Measurements from ENCODE around the gene DBT.

GRCh38 chr1:100250807-100251206 lies 1.2 kb upstream of the DBT start:
- TF ChIP-seq CTCF (IDR thresholded peaks at IDR 0.05) (no peak), ZFX (IDR thresholded peaks at IDR 0.05; ENCODE audit: borderline replicate concordance) (no peak)

All from 22Rv1 (cell line).